NCI-H2029 treated with DMSO at 0.1 percent for 48 hours (cell line): ENCODE data around the gene ST3GAL4.
"Not testable (repeated sequence)": the region's sequence is repeated elsewhere in the genome, so short reads cannot be mapped to it uniquely, and the experiment has no call there.

Experiments
- DNase-seq: peaks from one replicate; lab custom pipeline; 2025; lab: John Stamatoyannopoulos, UW

Gene ST3GAL4

GRCh38 chr11:126364735-126365134 lies 9.2 kb downstream of the ST3GAL4 start:
- not testable (repeated sequence) for DNase-seq

GRCh38 chr11:126365508-126365907 lies 10.0 kb downstream of the ST3GAL4 start:
- not testable (repeated sequence) for DNase-seq

GRCh38 chr11:126366064-126366822 lies 10.8 kb downstream of the ST3GAL4 start:
- no peak for DNase-seq

- not testable (repeated sequence) for DNase-seq
Observed at GRCh38 chr11:126366823-126367654, 11.6 kb downstream of the ST3GAL4 start.

GRCh38 chr11:126367806-126368205 lies 12.3 kb downstream of the ST3GAL4 start:
- DNase-seq, result not testable (repeated sequence)

GRCh38 chr11:126368336-126369119 lies 13.0 kb downstream of the ST3GAL4 start:
- peak; percentile 37 for DNase-seq

- no peak for DNase-seq
Observed at GRCh38 chr11:126370016-126370415, 14.5 kb downstream of the ST3GAL4 start.

- DNase-seq, result no peak
Observed at GRCh38 chr11:126371595-126371994, 16.1 kb downstream of the ST3GAL4 start.

- peak; percentile 7 for DNase-seq
Observed at GRCh38 chr11:126373389-126374066, 18.0 kb downstream of the ST3GAL4 start.

- not testable (repeated sequence) for DNase-seq
Observed at GRCh38 chr11:126374562-126375300, 19.2 kb downstream of the ST3GAL4 start.

GRCh38 chr11:126375726-126376125 lies 20.2 kb downstream of the ST3GAL4 start:
- no peak for DNase-seq

GRCh38 chr11:126378763-126379162 lies 23.3 kb downstream of the ST3GAL4 start:
- DNase-seq, result no peak

GRCh38 chr11:126380909-126381308 lies 25.4 kb downstream of the ST3GAL4 start:
- no peak for DNase-seq

GRCh38 chr11:126381960-126382359 lies 26.5 kb downstream of the ST3GAL4 start:
- DNase-seq, result not testable (repeated sequence)

- DNase-seq, result not testable (repeated sequence)
Observed at GRCh38 chr11:126382641-126383040, 27.2 kb downstream of the ST3GAL4 start.

GRCh38 chr11:126383339-126384335 lies 28.2 kb downstream of the ST3GAL4 start:
- DNase-seq, result no peak

GRCh38 chr11:126384449-126385070 lies 29.1 kb downstream of the ST3GAL4 start:
- no peak for DNase-seq

GRCh38 chr11:126385991-126386728 lies 30.7 kb downstream of the ST3GAL4 start:
- DNase-seq, result no peak

- peak; percentile 55 for DNase-seq
Observed at GRCh38 chr11:126386729-126387071, 31.2 kb downstream of the ST3GAL4 start.
